HG03095 (cell line): Measurements from ENCODE around the gene TMEM150A.
A peak's percentile ranks its signal among the peaks of the same experiment; 100 is the strongest.
"Not testable (repeated sequence)": the region's sequence is repeated elsewhere in the genome, so short reads cannot be mapped to it uniquely, and the experiment has no call there.

ENCODE experiments used
- ATAC-seq: cut with Tn5 transposase; IDR thresholded peaks from one replicate; pipeline ENCODE4 v1.9.1; 2021; ENCODE audit warnings: moderate library complexity; ENCODE audit not compliant: unreplicated experiment

Gene TMEM150A

GRCh38 chr2:85577386-85578242, 24.9 kb downstream of the TMEM150A start, which contains the start of gene VAMP8:
Gene VAMP8 (plus strand): TSS chr2:85577586. CDS start chr2:85577647, 61 bp downstream.
- ATAC-seq, result peak; percentile 64

GRCh38 chr2:85577063-85577385, 25.5 kb downstream of the TMEM150A start:
- ATAC-seq, result no peak

GRCh38 chr2:85575739-85576138, 26.8 kb downstream of the TMEM150A start:
- no peak for ATAC-seq

GRCh38 chr2:85566265-85566664, 36.2 kb downstream of the TMEM150A start:
- no peak for ATAC-seq

- no peak for ATAC-seq
Measured at GRCh38 chr2:85564144-85564563, 38.3 kb downstream of the TMEM150A start.

GRCh38 chr2:85561280-85562212, 41.0 kb downstream of the TMEM150A start, which contains the start of gene GGCX:
Gene GGCX (minus strand): TSS chr2:85561493. CDS start chr2:85561428, 65 bp downstream.
- ATAC-seq, result peak; percentile 93

- ATAC-seq, result peak; percentile 7
Measured at GRCh38 chr2:85560812-85561279, 41.7 kb downstream of the TMEM150A start.

- ATAC-seq, result not testable (repeated sequence)
Measured at GRCh38 chr2:85560403-85560726, 42.1 kb downstream of the TMEM150A start.

- no peak for ATAC-seq
Measured at GRCh38 chr2:85558160-85558559, 44.3 kb downstream of the TMEM150A start.

GRCh38 chr2:85557130-85557529, 45.4 kb downstream of the TMEM150A start:
- no peak for ATAC-seq

GRCh38 chr2:85554980-85555612, 47.4 kb downstream of the TMEM150A start:
- ATAC-seq, result no peak

GRCh38 chr2:85553184-85553583, 49.3 kb downstream of the TMEM150A start:
- ATAC-seq, result no peak

- ATAC-seq, result no peak
Measured at GRCh38 chr2:85551698-85552678, 50.5 kb downstream of the TMEM150A start.

GRCh38 chr2:85550486-85550885, 52.0 kb downstream of the TMEM150A start:
- no peak for ATAC-seq

- no peak for ATAC-seq
Measured at GRCh38 chr2:85549826-85550225, 52.7 kb downstream of the TMEM150A start.

GRCh38 chr2:85549095-85549494, 53.4 kb downstream of the TMEM150A start:
- ATAC-seq, result no peak

- ATAC-seq, result no peak
Measured at GRCh38 chr2:85548608-85548900, 53.9 kb downstream of the TMEM150A start.
